Glutamatergic neuron (in vitro differentiated cells): Measurements from ENCODE around the gene SYNGAP1. TPM values are rescaled to one million over a fixed set of nuclear protein-coding genes. Genes with fewer than 3 reads are reported as not detected.
A peak's percentile ranks its signal among the peaks of the same experiment; 100 is the strongest.

Experiments used
- DNase-seq: peaks from one replicate; pipeline ENCODE4 v3.0.0; 2022
- H3K27ac Mint-ChIP-seq: one replicate; pipeline ENCODE4 v1.8.0; 2020; ENCODE audit warnings: mild to moderate bottlenecking, mixed read lengths, inconsistent platforms; ENCODE audit not compliant: unreplicated experiment
- H3K27me3 Mint-ChIP-seq: one replicate; pipeline ENCODE4 v1.8.0; 2020; ENCODE audit warnings: mild to moderate bottlenecking, moderate library complexity, mixed read lengths, inconsistent platforms; ENCODE audit not compliant: unreplicated experiment
- H3K36me3 Mint-ChIP-seq: one replicate; pipeline ENCODE4 v1.8.0; 2020; ENCODE audit warnings: mild to moderate bottlenecking, mixed read lengths, inconsistent platforms; ENCODE audit not compliant: unreplicated experiment
- H3K4me1 Mint-ChIP-seq: one replicate; pipeline ENCODE4 v1.8.0; 2020; ENCODE audit warnings: mild to moderate bottlenecking, low read depth, mixed read lengths, inconsistent platforms; ENCODE audit not compliant: unreplicated experiment
- H3K4me3 Mint-ChIP-seq: one replicate; pipeline ENCODE4 v1.8.0; 2020; ENCODE audit warnings: mild to moderate bottlenecking, mixed read lengths, inconsistent platforms; ENCODE audit not compliant: unreplicated experiment
- H3K9me3 Mint-ChIP-seq: one replicate; pipeline ENCODE4 v1.8.0; 2020; ENCODE audit warnings: mild to moderate bottlenecking, moderate library complexity, mixed read lengths, inconsistent platforms; ENCODE audit not compliant: unreplicated experiment
- CTCF ChIP-seq: fragments of 200-600 bp; sonication (generic); IDR thresholded peaks from one replicate; pipeline ENCODE4 v1.5.0; 2021; ENCODE audit not compliant: partially characterized antibody, unreplicated experiment
- total RNA-seq: library from RNA; stranded (reverse); fragmentation: NEBNext Ultra II Directional; extraction: Animal tissue kit (Norgen Biotek cat#: 25700); gene quantifications from one replicate; pipeline ENCODE4 v1.2.1, GENCODE V29; 2021; ENCODE audit not compliant: unreplicated experiment

Gene SYNGAP1
- total RNA-seq, 1 donor from 2014 or later, result 75.1 TPM

GRCh38 chr6:33424855-33425667 lies 5.2 kb downstream of the SYNGAP1 start:
- no peak for TF ChIP-seq CTCF
- peak overlapping the region; percentile 11 for H3K27ac Mint-ChIP-seq
- peak overlapping the region; percentile 89 for H3K4me3 Mint-ChIP-seq
- H3K36me3 Mint-ChIP-seq, result peaks cover 15% of the 10 kb centered on the region
- peaks cover 21% of the 10 kb centered on the region for H3K27me3 Mint-ChIP-seq
- DNase-seq, result no peak
- H3K4me1 Mint-ChIP-seq, result peaks cover 68% of the 10 kb centered on the region
- H3K9me3 Mint-ChIP-seq, result peaks cover 19% of the 10 kb centered on the region

GRCh38 chr6:33425668-33426577 lies 6.1 kb downstream of the SYNGAP1 start:
- peaks cover 19% of the 10 kb centered on the region for H3K27me3 Mint-ChIP-seq
- peaks cover 15% of the 10 kb centered on the region for H3K36me3 Mint-ChIP-seq

GRCh38 chr6:33426590-33427511 lies 7.0 kb downstream of the SYNGAP1 start:
- Mint-ChIP-seq H3K9me3 (peaks cover 11% of the 10 kb centered on the region), H3K36me3 (peaks cover 15% of the 10 kb centered on the region), H3K27me3 (peaks cover 10% of the 10 kb centered on the region), H3K4me1 (peaks cover 72% of the 10 kb centered on the region), H3K4me3 (peak overlapping the region; percentile 89), H3K27ac (no peak overlapping the region)
- DNase-seq, result no peak
- TF ChIP-seq CTCF, result no peak

More at GRCh38 chr6:33425668-33426577, 6.1 kb downstream of the SYNGAP1 start:
- peaks cover 19% of the 10 kb centered on the region for H3K9me3 Mint-ChIP-seq
- peak overlapping the region; percentile 89 for H3K4me3 Mint-ChIP-seq
- peaks cover 77% of the 10 kb centered on the region for H3K4me1 Mint-ChIP-seq
- no peak for TF ChIP-seq CTCF
- DNase-seq, result peak; percentile 85
- H3K27ac Mint-ChIP-seq, result peak overlapping the region; percentile 46

GRCh38 chr6:33427585-33428223 lies 7.8 kb downstream of the SYNGAP1 start:
- H3K4me3 Mint-ChIP-seq, result peak overlapping the region; percentile 89

More at GRCh38 chr6:33427585-33428223, 7.8 kb downstream of the SYNGAP1 start:
- H3K27me3 Mint-ChIP-seq, result peaks cover 12% of the 10 kb centered on the region
- H3K9me3 Mint-ChIP-seq, result peaks cover 10% of the 10 kb centered on the region
- peak; percentile 70 for DNase-seq
- peaks cover 70% of the 10 kb centered on the region for H3K4me1 Mint-ChIP-seq
- no peak for TF ChIP-seq CTCF
- H3K36me3 Mint-ChIP-seq, result peaks cover 15% of the 10 kb centered on the region
- no peak overlapping the region for H3K27ac Mint-ChIP-seq
